H1 (cell line): ENCODE measurements around the gene PAX9. TPM values are rescaled to one million over a fixed set of nuclear protein-coding genes. Genes with fewer than 3 reads are reported as not detected.

ENCODE experiments used
- CTCF ChIA-PET: fragments of 300-600 bp; sonication (Branson Sonifier 250); formaldehyde crosslinking; loops from one replicate; lab custom pipeline; 2021; ENCODE audit not compliant: partially characterized antibody; lab: Charles Lee
- POLR2A ChIA-PET: fragments of 300-600 bp; sonication (Branson Sonifier 250); formaldehyde crosslinking; loops from one replicate; lab custom pipeline; 2021; ENCODE audit warnings: inconsistent platforms; ENCODE audit not compliant: partially characterized antibody; lab: Charles Lee
- DNase-seq, 2 experiments: peaks; one replicate each; pipeline versions ENCODE4 v3.0.0 to v3.0.0-alpha.2; 2010 to 2022; ENCODE audit warnings: low spot score in 2 of 2, low read depth in 1 of 2, mixed read lengths in 1 of 2
- FAIRE-seq: peaks from 2 replicates; lab custom pipeline; 2011; peaks lifted over from hg19 to GRCh38; lab: Jason Lieb, UNC
- H2AFZ ChIP-seq: 2 replicates; pipeline ENCODE4 v1.8.1; 2012; ENCODE audit warnings: low read length, inconsistent platforms
- H2AK5ac ChIP-seq: 2 replicates; pipeline ENCODE4 v1.6.1; 2013; ENCODE audit warnings: low read depth, low read length
- H2BK120ac ChIP-seq: replicated peaks from 2 replicates; pipeline ENCODE3; 2013; ENCODE audit warnings: low read depth, low read length, inconsistent platforms
- H2BK12ac ChIP-seq: 2 replicates; pipeline ENCODE4 v1.6.1; 2013; ENCODE audit warnings: low read depth, low read length
- H2BK15ac ChIP-seq: 2 replicates; pipeline ENCODE4 v1.6.1; 2013; ENCODE audit warnings: low read length
- H2BK20ac ChIP-seq: 2 replicates; pipeline ENCODE4 v1.6.1; 2013; ENCODE audit warnings: low read length
- H2BK5ac ChIP-seq: 2 replicates; pipeline ENCODE4 v1.6.1; 2013; ENCODE audit warnings: low read depth, low read length
- H3K14ac ChIP-seq: 2 replicates; pipeline ENCODE4 v1.6.1; 2013; ENCODE audit warnings: inconsistent platforms; ENCODE audit not compliant: insufficient read length
- H3K18ac ChIP-seq: 2 replicates; pipeline ENCODE4 v1.6.1; 2013; ENCODE audit warnings: low read length; ENCODE audit errors: extremely low read depth
- H3K23ac ChIP-seq: 2 replicates; pipeline ENCODE4 v1.6.1; 2013; ENCODE audit warnings: inconsistent platforms; ENCODE audit not compliant: insufficient read length
- H3K23me2 ChIP-seq: 2 replicates; pipeline ENCODE4 v1.6.1; 2013; ENCODE audit warnings: low read depth, low read length
- H3K27ac ChIP-seq: 2 replicates; pipeline ENCODE4 v1.6.1; 2011; ENCODE audit warnings: low read depth, low read length, inconsistent platforms
- H3K27me3 ChIP-seq, 4 experiments: replicated peaks in 1 of 4; 1 replicate in 1 of 4; 2 replicates in 3 of 4; pipeline versions ENCODE4 v1.6.1 to v1.8.1; 2011 to 2013; ENCODE audit warnings: low read length in 3 of 4, mild to moderate bottlenecking in 3 of 4, inconsistent platforms in 2 of 4, mixed read lengths in 2 of 4, moderate library complexity in 1 of 4; ENCODE audit not compliant: control insufficient read depth in 3 of 4, insufficient read depth in 3 of 4; ENCODE audit errors: extremely low read depth in 1 of 4
- H3K36me3 ChIP-seq, 4 experiments: 2 replicates each; pipeline versions ENCODE4 v1.6.1 to v1.8.1; 2011 to 2013; ENCODE audit warnings: mild to moderate bottlenecking in 4 of 4, low read length in 3 of 4, moderate library complexity in 2 of 4, control low read depth in 1 of 4, inconsistent platforms in 1 of 4; ENCODE audit not compliant: insufficient read depth in 4 of 4, control insufficient read depth in 2 of 4
- H3K4ac ChIP-seq: replicated peaks from 2 replicates; pipeline ENCODE3; 2013; ENCODE audit warnings: low read length, low read depth, mixed read lengths, inconsistent platforms; ENCODE audit not compliant: insufficient read length
- H3K4me1 ChIP-seq, 4 experiments: replicated peaks in 1 of 4; 1 replicate in 1 of 4; 2 replicates in 3 of 4; pipeline versions ENCODE4 v1.6.1 to v1.8.1; 2011 to 2013; ENCODE audit warnings: low read length in 3 of 4, inconsistent platforms in 2 of 4, mixed read lengths in 1 of 4; ENCODE audit not compliant: insufficient read depth in 4 of 4, control insufficient read depth in 3 of 4
- H3K4me2 ChIP-seq, 2 experiments: 2 replicates each; pipeline versions ENCODE4 v1.6.1 to v1.8.1; 2011 to 2013; ENCODE audit warnings: low read depth in 2 of 2, low read length in 2 of 2, control low read depth in 1 of 2, inconsistent platforms in 1 of 2, mild to moderate bottlenecking in 1 of 2; ENCODE audit not compliant: insufficient read depth in 1 of 2
- H3K4me3 ChIP-seq, 4 experiments: fragments of 200-600, 300-600 bp in 1 of 4; sonication (generic), shearing (Covaris generic), sonication (Bioruptor Twin) in 1 of 4; 2 replicates each; pipeline versions ENCODE4 v1.5.1 to v1.8.1; 2011 to 2016; ENCODE audit warnings: low read length in 4 of 4, low read depth in 3 of 4, control low read depth in 2 of 4, inconsistent platforms in 2 of 4, mild to moderate bottlenecking in 2 of 4, mixed read lengths in 1 of 4, moderate library complexity in 1 of 4; ENCODE audit not compliant: insufficient read depth in 2 of 4; ENCODE audit errors: extremely low read depth in 1 of 4
- H3K56ac ChIP-seq: replicated peaks from 2 replicates; pipeline ENCODE3; 2013; ENCODE audit warnings: low read depth, mild to moderate bottlenecking, mixed read lengths, low read length, inconsistent platforms; ENCODE audit not compliant: insufficient read length
- H3K79me1 ChIP-seq: 2 replicates; pipeline ENCODE4 v1.6.1; 2013; ENCODE audit warnings: low read depth, low read length, control low read depth
- H3K79me2 ChIP-seq, 2 experiments: 2 replicates each; pipeline versions ENCODE4 v1.6.1 to v1.8.1; 2012 to 2013; ENCODE audit warnings: low read length in 2 of 2, mild to moderate bottlenecking in 2 of 2, inconsistent platforms in 1 of 2; ENCODE audit not compliant: insufficient read depth in 2 of 2, control insufficient read depth in 1 of 2
- H3K9ac ChIP-seq, 4 experiments: replicated peaks in 1 of 4; 1 replicate in 1 of 4; 2 replicates in 3 of 4; pipeline versions ENCODE4 v1.6.1 to v1.8.1; 2011 to 2013; ENCODE audit warnings: low read depth in 3 of 4, low read length in 3 of 4, control low read depth in 2 of 4, mild to moderate bottlenecking in 2 of 4, moderate library complexity in 2 of 4, inconsistent platforms in 1 of 4; ENCODE audit errors: extremely low read depth in 1 of 4
- H3K9me3 ChIP-seq, 2 experiments: 2 replicates each; pipeline versions ENCODE4 v1.6.1 to v1.8.1; 2012 to 2013; ENCODE audit warnings: mild to moderate bottlenecking in 2 of 2, moderate library complexity in 2 of 2, control low read depth in 1 of 2, inconsistent platforms in 1 of 2, low read depth in 1 of 2, low read length in 1 of 2, mixed read lengths in 1 of 2; ENCODE audit not compliant: insufficient read depth in 2 of 2
- H4K20me1 ChIP-seq, 2 experiments: replicated peaks in 1 of 2; 2 replicates each; pipeline versions ENCODE3 to v1.8.1; 2011 to 2013; ENCODE audit warnings: inconsistent platforms in 2 of 2, low read length in 2 of 2, mild to moderate bottlenecking in 1 of 2; ENCODE audit not compliant: insufficient read depth in 2 of 2, control insufficient read depth in 1 of 2
- H4K5ac ChIP-seq: 2 replicates; pipeline ENCODE4 v1.6.1; 2013; ENCODE audit warnings: low read length, low read depth, mixed read lengths, inconsistent platforms; ENCODE audit not compliant: insufficient read length
- H4K8ac ChIP-seq: 2 replicates; pipeline ENCODE4 v1.8.0; 2013; ENCODE audit warnings: mild to moderate bottlenecking, moderate library complexity, low read length, inconsistent platforms; ENCODE audit not compliant: insufficient read depth; ENCODE audit errors: extremely low read depth
- H4K91ac ChIP-seq: replicated peaks from 2 replicates; pipeline ENCODE3; 2013; ENCODE audit warnings: low read length, mixed read lengths, inconsistent platforms; ENCODE audit not compliant: insufficient read length
- CBX8 ChIP-seq: fragments of 300-800, 300-1000 bp; sonication (generic); IDR thresholded peaks from 2 replicates; pipeline ENCODE4 v1.7.1; 2016; ENCODE audit warnings: low read depth, low read length, borderline replicate concordance
- EZH2 ChIP-seq: fragments of 200-600 bp; sonication (generic); IDR thresholded peaks from 2 replicates; pipeline ENCODE4 v1.7.1; 2012; ENCODE audit warnings: low read depth, mild to moderate bottlenecking, moderate library complexity, low read length, inconsistent platforms; ENCODE audit not compliant: severe bottlenecking
- NRF1 ChIP-seq: IDR thresholded peaks from 2 replicates; pipeline ENCODE4 v1.6.1; 2011; ENCODE audit warnings: mild to moderate bottlenecking, low read depth, low read length, improper control_type of control experiment
- RAD21 ChIP-seq, 2 experiments: IDR thresholded peaks in 1 of 2; conservative IDR thresholded peaks in 1 of 2; 2 replicates each; pipeline ENCODE4 v1.6.1; 2011; ENCODE audit warnings: low read depth in 2 of 2, low read length in 2 of 2, improper control_type of control experiment in 1 of 2, inconsistent platforms in 1 of 2, mild to moderate bottlenecking in 1 of 2, moderate library complexity in 1 of 2
- RNF2 ChIP-seq: fragments of 200-900, 300-1000 bp; sonication (generic); IDR thresholded peaks from 2 replicates; pipeline ENCODE4 v1.7.1; 2016; ENCODE audit warnings: borderline replicate concordance, low read depth, mild to moderate bottlenecking, antibody characterized with exemption, low read length; ENCODE audit not compliant: poor library complexity, severe bottlenecking; ENCODE audit errors: missing control alignments
- RXRA ChIP-seq: IDR thresholded peaks from 2 replicates; pipeline ENCODE4 v1.6.1; 2011; ENCODE audit warnings: low read depth, mild to moderate bottlenecking, low read length, moderate library complexity; ENCODE audit not compliant: insufficient read depth
- SAP30 ChIP-seq: fragments of 300-600 bp; sonication (generic); IDR thresholded peaks from 2 replicates; pipeline ENCODE4 v1.7.1; 2012; ENCODE audit warnings: low read length, moderate library complexity, mild to moderate bottlenecking, inconsistent platforms; ENCODE audit not compliant: insufficient read depth, insufficient replicate concordance
- SUZ12 ChIP-seq: fragments of 200-600 bp; sonication (generic); IDR thresholded peaks from 2 replicates; pipeline ENCODE4 v1.6.1; 2012; ENCODE audit warnings: mild to moderate bottlenecking, inconsistent platforms, low read length, moderate library complexity, mixed read lengths
- TAF1 ChIP-seq: IDR thresholded peaks from 2 replicates; pipeline ENCODE4 v1.6.1; 2011; ENCODE audit warnings: mild to moderate bottlenecking, low read depth, low read length
- WGBS, 2 experiments: shearing (Covaris generic) in 1 of 2; methylation state at CpG; one replicate each; pipeline versions ENCODE4 v1.1.6 to v1.1.7; 2013 to 2015; ENCODE audit warnings: low lambda C conversion rate in 2 of 2, mixed read lengths in 2 of 2, inconsistent platforms in 1 of 2, low coverage in 1 of 2, missing lambda C conversion rate in 1 of 2; ENCODE audit not compliant: insufficient replicate concordance in 2 of 2, insufficient coverage in 1 of 2, insufficient read length in 1 of 2; ENCODE audit errors: extremely low coverage in 1 of 2, missing lambda C conversion rate in 1 of 2; 5-methylcytosine and 5-hydroxymethylcytosine counted together
- polyA plus RNA-seq, 7 experiments: library from polyadenylated mRNA; depleted of rRNA in 3 of 7; stranded (reverse) in 5 of 7; unstranded in 2 of 7; fragments of >200 nt in 5 of 7; fragments of 200-250 nt in 2 of 7; gene quantifications; 1 replicate in 5 of 7; 2 replicates in 1 of 7; 4 replicates in 1 of 7; pipeline versions ENCODE4 v1.2.1 to v1.2.3, GENCODE V29; 2011 to 2013; ENCODE audit warnings: missing spikeins in 2 of 7, mixed read lengths in 2 of 7
- total RNA-seq: library from RNA; stranded (reverse); fragmentation: NEBNext Ultra II Directional; extraction: Animal tissue kit (Norgen Biotek cat#: 25700); gene quantifications from 2 replicates; pipeline ENCODE4 v1.2.1, GENCODE V29; 2021

The PAX9 gene
- total and polyA plus RNA-seq, 2 of the 8 experiments (the other 6 are each of a cell fraction or from before 2014, with no cell fraction given): 0.05 TPM; not detected in 1

DNA sequence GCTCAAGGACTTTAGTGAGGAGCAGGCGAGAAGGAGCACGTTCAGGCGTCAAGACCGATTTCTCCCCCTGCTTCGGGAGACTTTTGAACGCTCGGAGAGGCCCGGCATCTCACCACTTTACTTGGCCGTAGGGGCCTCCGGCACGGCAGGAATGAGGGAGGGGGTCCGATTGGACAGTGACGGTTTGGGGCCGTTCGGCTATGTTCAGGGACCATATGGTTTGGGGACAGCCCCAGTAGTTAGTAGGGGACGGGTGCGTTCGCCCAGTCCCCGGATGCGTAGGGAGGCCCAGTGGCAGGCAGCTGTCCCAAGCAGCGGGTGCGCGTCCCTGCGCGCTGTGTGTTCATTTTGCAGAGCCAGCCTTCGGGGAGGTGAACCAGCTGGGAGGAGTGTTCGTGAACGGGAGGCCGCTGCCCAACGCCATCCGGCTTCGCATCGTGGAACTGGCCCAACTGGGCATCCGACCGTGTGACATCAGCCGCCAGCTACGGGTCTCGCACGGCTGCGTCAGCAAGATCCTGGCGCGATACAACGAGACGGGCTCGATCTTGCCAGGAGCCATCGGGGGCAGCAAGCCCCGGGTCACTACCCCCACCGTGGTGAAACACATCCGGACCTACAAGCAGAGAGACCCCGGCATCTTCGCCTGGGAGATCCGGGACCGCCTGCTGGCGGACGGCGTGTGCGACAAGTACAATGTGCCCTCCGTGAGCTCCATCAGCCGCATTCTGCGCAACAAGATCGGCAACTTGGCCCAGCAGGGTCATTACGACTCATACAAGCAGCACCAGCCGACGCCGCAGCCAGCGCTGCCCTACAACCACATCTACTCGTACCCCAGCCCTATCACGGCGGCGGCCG lies 1.1 kb downstream of the PAX9 start:
- peaks cover 90 to 99% (median 93%) of the 10 kb centered on the region in 4 experiments for H3K27me3 ChIP-seq
- peaks cover 32 to 53% of the 10 kb centered on the region in 2 experiments for H4K20me1 ChIP-seq
- ChIA-PET POLR2A (interaction anchor here (0.6 to 2.0 kb wide), 3 partner anchors 79 to 140 kb away, joined by 3 to 4 read pairs (median 3); no protein-coding TSS in a partner anchor), CTCF (interaction anchor here (0.6 to 9.9 kb wide), 6 partner anchors 9 to 489 kb away, joined by 3 to 132 read pairs (median 5); no protein-coding TSS in a partner anchor)
- no peak overlapping the region for H3K9ac ChIP-seq
- DNase-seq (peak in 1 of 2 experiments; percentile 77), FAIRE-seq (no peak)
- peaks cover 0 to 3% (median 0%) of the 10 kb centered on the region in 4 experiments; a peak in 1 of 8 replicates for H3K36me3 ChIP-seq
- H3K23me2 ChIP-seq: peaks cover 11% of the 10 kb centered on the region; the same call in 1 of the 2 replicates
- H3K4me2 ChIP-seq: peak overlapping the region; percentile 67 to 75
- WGBS, 2 experiments: 3% methylated on average over 67 of the region's 71 CpGs; no CpG with 5 or more reads in 1 of the 2 experiments
- no peak overlapping the region for H3K27ac ChIP-seq
- H2AK5ac ChIP-seq: no peak overlapping the region
- peak overlapping the region; percentile 72; the same call in 1 of the 2 replicates for H2BK20ac ChIP-seq
- H3K56ac ChIP-seq: no peak overlapping the region
- peak overlapping the region; percentile 42; the same call in 1 of the 2 replicates for H2AFZ ChIP-seq
- no peak overlapping the region for H3K23ac ChIP-seq
- H3K79me2 ChIP-seq: no peaks in the 10 kb centered on the region
- H2BK5ac ChIP-seq: no peak overlapping the region
- peaks cover 4 to 27% (median 20%) of the 10 kb centered on the region in 4 experiments for H3K4me1 ChIP-seq
- no peak overlapping the region for H4K91ac ChIP-seq
- H3K79me1 ChIP-seq: no peaks in the 10 kb centered on the region
- H2BK15ac ChIP-seq: peak overlapping the region; percentile 72; the same call in 1 of the 2 replicates
- H3K4ac ChIP-seq: no peak overlapping the region
- H2BK120ac ChIP-seq: no peak overlapping the region
- H4K5ac ChIP-seq: no peak overlapping the region
- no peak overlapping the region for H3K14ac ChIP-seq
- H3K18ac ChIP-seq: peak overlapping the region; percentile 78; the same call in 1 of the 2 replicates
- TF ChIP-seq RNF2: peak; percentile 99
- no peak for TF ChIP-seq NRF1
- TF ChIP-seq RAD21 (IDR thresholded peaks at IDR 0.05 in 1 of 2, conservative IDR thresholded peaks at IDR 0.05 in 1 of 2; ENCODE audit: low read depth in 2 of 2, low read length in 2 of 2): no peak
- peak; percentile 90 for TF ChIP-seq SUZ12
- no peak for TF ChIP-seq RXRA
- TF ChIP-seq SAP30: peak; percentile 25
- TF ChIP-seq TAF1: no peak
- peak; percentile 69; the same call in 1 of the 2 replicates for TF ChIP-seq CBX8
- peak; percentile 95 for TF ChIP-seq EZH2
- no peaks in the 10 kb centered on the region for H3K9me3 ChIP-seq
- peak overlapping the region; percentile 84; the same call in 1 of the 2 replicates for H2BK12ac ChIP-seq
- peak overlapping the region in 3 of 4 experiments; percentile 32 to 62 (median 33); a peak in 7 of 8 replicates for H3K4me3 ChIP-seq
- peak overlapping the region; percentile 46; the same call in 1 of the 2 replicates for H4K8ac ChIP-seq
